ENCODE measurements around the gene AKAP13. TPM values are rescaled to one million over a fixed set of nuclear protein-coding genes. Genes with fewer than 3 reads are reported as not detected.
A peak's percentile ranks its signal among the peaks of the same experiment; 100 is the strongest.

The AKAP13 gene
- total RNA-seq, 1 experiment from 2014 or later, result 47.3 TPM

DNA sequence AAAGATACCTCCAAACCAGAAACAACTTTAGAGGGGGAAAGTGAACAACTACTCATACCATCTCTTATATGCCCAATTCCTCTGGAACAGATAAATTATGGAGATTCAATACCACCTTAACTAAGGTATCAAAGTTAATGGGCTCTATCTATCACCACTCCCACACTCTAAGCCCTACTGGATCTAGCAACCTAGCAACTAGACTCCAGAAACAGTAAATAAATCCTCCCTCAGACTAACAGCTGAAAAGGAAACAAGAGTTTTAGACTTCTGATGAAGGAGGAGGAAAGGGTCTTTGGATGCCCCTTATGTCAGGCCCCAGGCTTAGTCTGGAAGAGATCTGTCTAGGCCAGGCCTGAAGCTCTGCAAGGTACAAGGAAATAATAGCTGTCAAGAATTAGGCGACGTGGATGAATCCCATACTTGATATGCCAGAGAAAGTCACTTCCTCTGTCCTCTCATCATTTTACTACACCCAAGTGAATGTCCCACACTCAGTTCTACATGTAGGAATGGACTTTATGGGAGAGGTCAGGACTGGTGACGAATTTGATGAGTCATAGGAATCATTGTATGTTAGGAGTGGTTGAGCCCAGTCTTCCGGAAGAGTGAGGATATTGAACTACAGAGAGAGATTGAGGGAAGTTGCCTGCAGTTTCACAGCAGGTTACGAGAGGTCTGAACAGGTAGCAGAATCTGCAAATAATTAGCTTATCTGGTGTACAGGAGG lies 113.8 kb downstream of the AKAP13 start:
- Histone ChIP-seq H3K18ac (ENCODE audit: insufficient read length, low read depth, low read length) (no peak overlapping the region), H3K23me2 (ENCODE audit: insufficient read length, low read depth, low read length, poor library complexity, severe bottlenecking) (no peaks in the 10 kb centered on the region), H4K8ac (replicated peaks; ENCODE audit: insufficient read length, low read depth, low read length) (no peak overlapping the region), H3T11ph (ENCODE audit: low read length) (no peak overlapping the region), H3K27me3 (ENCODE audit: insufficient read depth, low read length) (no peaks in the 10 kb centered on the region), H3K79me1 (ENCODE audit: insufficient read depth, low read depth, low read length, poor library complexity, severe bottlenecking) (no peaks in the 10 kb centered on the region), H3K9ac (ENCODE audit: extremely low read depth, insufficient read length, low read length) (no peak overlapping the region), H2BK12ac (ENCODE audit: insufficient read length, low read depth, low read length) (no peak overlapping the region), H3K4me1 (ENCODE audit: insufficient read depth, low read length) (peaks cover 4% of the 10 kb centered on the region), H4K5ac (ENCODE audit: insufficient read length, low read depth, low read length) (no peak overlapping the region), H4K20me1 (ENCODE audit: control insufficient read depth, insufficient read depth, insufficient read length) (no peaks in the 10 kb centered on the region), H2AFZ (ENCODE audit: low read length) (no peak overlapping the region), H4K91ac (ENCODE audit: insufficient read length, low read depth, low read length) (no peak overlapping the region), H2BK120ac (ENCODE audit: low read depth, low read length, poor library complexity, severe bottlenecking) (no peak overlapping the region), H2BK5ac (ENCODE audit: insufficient read length, low read length) (no peak overlapping the region), H3K56ac (ENCODE audit: insufficient read length, low read depth, low read length) (no peak overlapping the region), H3K23ac (ENCODE audit: insufficient read length, low read depth, low read length) (no peak overlapping the region), H3K4me2 (ENCODE audit: insufficient read depth, insufficient read length, low read length) (no peak overlapping the region), H2BK20ac (ENCODE audit: low read depth, low read length, poor library complexity, severe bottlenecking) (no peak overlapping the region), H3K9me3 (ENCODE audit: control insufficient read depth, low read depth, low read length) (no peaks in the 10 kb centered on the region), H3K27ac (ENCODE audit: insufficient read length, low read depth, low read length) (no peak overlapping the region), H2BK15ac (ENCODE audit: low read depth, low read length) (no peak overlapping the region), H2AK5ac (ENCODE audit: insufficient read length, low read length) (no peak overlapping the region), H3K4ac (ENCODE audit: low read depth, low read length) (no peak overlapping the region), H3K14ac (ENCODE audit: insufficient read depth, low read length) (no peak overlapping the region), H3K79me2 (ENCODE audit: insufficient read depth, low read length) (peaks cover 7% of the 10 kb centered on the region; the same call in 1 of the 2 replicates)
- Mint-ChIP-seq H3K4me1 (peaks cover 42 to 48% of the 10 kb centered on the region in 2 experiments), H3K27ac (peak overlapping the region in 2 of 3 experiments; percentile 0 to 23; a peak in 1 of 7 replicates), H3K27me3 (ENCODE audit: low read depth) (no peaks in the 10 kb centered on the region), H3K4me3 (no peak overlapping the region), H3K9me3 (no peaks in the 10 kb centered on the region), H3K36me3 (ENCODE audit: insufficient read depth in 1 of 3, low read depth in 3 of 3) (no peaks in the 10 kb centered on the region)
- no CpG with 5 or more reads among the region's 5 CpGs for WGBS (ENCODE audit: extremely low coverage, insufficient read length, low lambda C conversion rate)
- no peak for DNase-seq
- TF ChIP-seq, protein P1, sequence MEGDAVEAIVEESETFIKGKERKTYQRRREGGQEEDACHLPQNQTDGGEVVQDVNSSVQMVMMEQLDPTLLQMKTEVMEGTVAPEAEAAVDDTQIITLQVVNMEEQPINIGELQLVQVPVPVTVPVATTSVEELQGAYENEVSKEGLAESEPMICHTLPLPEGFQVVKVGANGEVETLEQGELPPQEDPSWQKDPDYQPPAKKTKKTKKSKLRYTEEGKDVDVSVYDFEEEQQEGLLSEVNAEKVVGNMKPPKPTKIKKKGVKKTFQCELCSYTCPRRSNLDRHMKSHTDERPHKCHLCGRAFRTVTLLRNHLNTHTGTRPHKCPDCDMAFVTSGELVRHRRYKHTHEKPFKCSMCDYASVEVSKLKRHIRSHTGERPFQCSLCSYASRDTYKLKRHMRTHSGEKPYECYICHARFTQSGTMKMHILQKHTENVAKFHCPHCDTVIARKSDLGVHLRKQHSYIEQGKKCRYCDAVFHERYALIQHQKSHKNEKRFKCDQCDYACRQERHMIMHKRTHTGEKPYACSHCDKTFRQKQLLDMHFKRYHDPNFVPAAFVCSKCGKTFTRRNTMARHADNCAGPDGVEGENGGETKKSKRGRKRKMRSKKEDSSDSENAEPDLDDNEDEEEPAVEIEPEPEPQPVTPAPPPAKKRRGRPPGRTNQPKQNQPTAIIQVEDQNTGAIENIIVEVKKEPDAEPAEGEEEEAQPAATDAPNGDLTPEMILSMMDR (conservative IDR thresholded peaks at IDR 0.05), result no peak
